OCI-LY7 (cell line): ENCODE results near the gene UBE2G2. TPM values are rescaled to one million over a fixed set of nuclear protein-coding genes. Genes with fewer than 3 reads are reported as not detected.

Experiments
- BruUV-seq: library from RNA; stranded (reverse); fragments of 400-500 nt; replicated peaks from 2 replicates; lab custom pipeline; 2021; lab: Mats Ljungman, UMichigan
- CTCF ChIA-PET: fragments of 300-600 bp; sonication (Branson Sonifier 250); formaldehyde crosslinking; loops from one replicate; lab custom pipeline; 2022; ENCODE audit warnings: antibody characterized with exemption; ENCODE audit not compliant: unreplicated experiment; lab: Charles Lee
- POLR2A ChIA-PET: fragments of 300-600 bp; sonication (Branson Sonifier 250); formaldehyde crosslinking; loops from one replicate; lab custom pipeline; 2022; ENCODE audit warnings: antibody characterized with exemption; lab: Charles Lee
- DNase-seq: peaks from one replicate; pipeline ENCODE4 v3.0.0-alpha.2; 2015; ENCODE audit warnings: low spot score
- H2AFZ ChIP-seq: fragments of 200-600 bp; sonication (generic), shearing (Covaris generic); 2 replicates; pipeline ENCODE4 v1.6.1; 2014; ENCODE audit warnings: mild to moderate bottlenecking, antibody characterized with exemption, low read length, moderate library complexity
- H3K27ac ChIP-seq: fragments of 200-600 bp; sonication (generic); 2 replicates; pipeline ENCODE4 v1.5.1; 2014; ENCODE audit warnings: mixed run types, low read depth, mild to moderate bottlenecking, moderate library complexity, low read length, inconsistent platforms; ENCODE audit not compliant: poor library complexity, severe bottlenecking
- H3K36me3 ChIP-seq: fragments of 200-600 bp; sonication (generic); 2 replicates; pipeline ENCODE4 v1.6.1; 2014; ENCODE audit warnings: mild to moderate bottlenecking, antibody characterized with exemption, low read length, moderate library complexity, mixed read lengths; ENCODE audit not compliant: insufficient read depth
- H3K4me1 ChIP-seq: fragments of 200-600 bp; sonication (generic); 2 replicates; pipeline ENCODE4 v1.5.1; 2014; ENCODE audit warnings: mild to moderate bottlenecking, low read length; ENCODE audit not compliant: insufficient read depth, poor library complexity, severe bottlenecking
- H3K4me2 ChIP-seq: fragments of 200-600 bp; sonication (generic); 2 replicates; pipeline ENCODE4 v1.6.1; 2014; ENCODE audit warnings: mild to moderate bottlenecking, low read length
- H3K4me3 ChIP-seq: fragments of 200-600 bp; sonication (generic); 2 replicates; pipeline ENCODE4 v1.5.1; 2014; ENCODE audit warnings: mild to moderate bottlenecking, low read depth, low read length; ENCODE audit not compliant: poor library complexity, severe bottlenecking
- H3K79me2 ChIP-seq: fragments of 200-600 bp; sonication (generic); 2 replicates; pipeline ENCODE4 v1.6.1; 2016; ENCODE audit warnings: low read depth, mild to moderate bottlenecking, low read length, moderate library complexity, mixed read lengths; ENCODE audit not compliant: insufficient read depth
- H3K9me2 ChIP-seq: fragments of 200-600 bp; sonication (generic); 2 replicates; pipeline ENCODE4 v1.6.1; 2016; ENCODE audit warnings: mild to moderate bottlenecking, low read length, mixed read lengths; ENCODE audit not compliant: insufficient read depth
- H3K9me3 ChIP-seq: fragments of 200-600 bp; sonication (generic); 2 replicates; pipeline ENCODE4 v1.6.1; 2014; ENCODE audit warnings: mild to moderate bottlenecking, mixed run types, low read length, mixed read lengths
- H4K20me1 ChIP-seq: fragments of 200-600 bp; sonication (generic); 2 replicates; pipeline ENCODE4 v1.6.1; 2014; ENCODE audit warnings: mild to moderate bottlenecking, antibody characterized with exemption, low read length, moderate library complexity, mixed read lengths; ENCODE audit not compliant: insufficient read depth
- CTCF ChIP-seq: fragments of 200-600 bp; sonication (generic); conservative IDR thresholded peaks from 2 replicates; pipeline ENCODE4 v1.5.1; 2014; ENCODE audit warnings: mild to moderate bottlenecking, antibody characterized with exemption, low read length, moderate library complexity, mixed read lengths
- EZH2phosphoT487 ChIP-seq: fragments of 200-600 bp; sonication (generic); IDR thresholded peaks from 2 replicates; pipeline ENCODE4 v1.6.1; 2018; ENCODE audit warnings: low read depth, borderline replicate concordance, mild to moderate bottlenecking, mixed run types, antibody characterized with exemption, low read length, moderate library complexity, mixed read lengths
- intact Hi-C: fragments of 100-400 bp; cut with micrococcal nuclease; formaldehyde crosslinking; loops from one replicate; pipeline ENCODE4 v1.10.0; 2022; ENCODE audit not compliant: unreplicated experiment
- total RNA-seq, 2 experiments: library from RNA; depleted of rRNA in 1 of 2; stranded (reverse); fragments of >200 nt in 1 of 2; shearing (Covaris generic) in 1 of 2; gene quantifications; 2 replicates each; pipeline ENCODE4 v1.2.3, GENCODE V29; 2014 to 2022

Gene UBE2G2
- total RNA-seq, 2 experiments from 2014 or later = 104 to 141 TPM

- POLR2A ChIA-PET = no interaction called here
- no peak overlapping the region for H2AFZ ChIP-seq
- intact Hi-C loops = no loop called here
- H3K9me2 ChIP-seq = no peaks in the 10 kb centered on the region
- no peak overlapping the region for H3K27ac ChIP-seq
- TF ChIP-seq CTCF (no peak), EZH2phosphoT487 (no peak)
- no peaks in the 10 kb centered on the region for H3K36me3 ChIP-seq
- CTCF ChIA-PET = no interaction called here
- H4K20me1 ChIP-seq = no peaks in the 10 kb centered on the region
- no peak overlapping the region for H3K4me3 ChIP-seq
- H3K4me1 ChIP-seq = no peaks in the 10 kb centered on the region
- H3K9me3 ChIP-seq = no peaks in the 10 kb centered on the region
- no peak overlapping the region for H3K4me2 ChIP-seq
- no peaks in the 10 kb centered on the region for H3K79me2 ChIP-seq
- BruUV-seq = no TSS peak
- no peak for DNase-seq
Measured at GRCh38 chr21:44758781-44759627, 42.6 kb downstream of the UBE2G2 start.

GRCh38 chr21:44758141-44758561, 43.5 kb downstream of the UBE2G2 start:
- no peaks in the 10 kb centered on the region for H3K9me2 ChIP-seq
- intact Hi-C loops = no loop called here
- TF ChIP-seq CTCF = no peak
- no peak for TF ChIP-seq EZH2phosphoT487
- H3K79me2 ChIP-seq = no peaks in the 10 kb centered on the region
- ChIA-PET POLR2A (no interaction called here), CTCF (no interaction called here)
- H3K27ac ChIP-seq = no peak overlapping the region
- no peak overlapping the region for H3K4me2 ChIP-seq
- DNase-seq = no peak
- H3K36me3 ChIP-seq = no peaks in the 10 kb centered on the region
- no TSS peak for BruUV-seq
- no peaks in the 10 kb centered on the region for H3K9me3 ChIP-seq
- H3K4me1 ChIP-seq = no peaks in the 10 kb centered on the region
- H2AFZ ChIP-seq = no peak overlapping the region
- no peak overlapping the region for H3K4me3 ChIP-seq
- H4K20me1 ChIP-seq = no peaks in the 10 kb centered on the region

GRCh38 chr21:44757731-44758130, 43.9 kb downstream of the UBE2G2 start:
- H3K9me3 ChIP-seq = no peaks in the 10 kb centered on the region
- ChIA-PET POLR2A (no interaction called here), CTCF (no interaction called here)
- TF ChIP-seq CTCF (no peak), EZH2phosphoT487 (no peak)
- BruUV-seq = no TSS peak
- H3K4me1 ChIP-seq = no peaks in the 10 kb centered on the region
- no peaks in the 10 kb centered on the region for H3K9me2 ChIP-seq
- H3K27ac ChIP-seq = no peak overlapping the region
- H3K36me3 ChIP-seq = no peaks in the 10 kb centered on the region
- no peak overlapping the region for H3K4me3 ChIP-seq
- intact Hi-C loops = no loop called here
- no peak overlapping the region for H2AFZ ChIP-seq
- DNase-seq = no peak
- no peaks in the 10 kb centered on the region for H4K20me1 ChIP-seq
- no peak overlapping the region for H3K4me2 ChIP-seq
- H3K79me2 ChIP-seq = no peaks in the 10 kb centered on the region
